ENCODE measurements around the gene ASMTL.

DNA sequence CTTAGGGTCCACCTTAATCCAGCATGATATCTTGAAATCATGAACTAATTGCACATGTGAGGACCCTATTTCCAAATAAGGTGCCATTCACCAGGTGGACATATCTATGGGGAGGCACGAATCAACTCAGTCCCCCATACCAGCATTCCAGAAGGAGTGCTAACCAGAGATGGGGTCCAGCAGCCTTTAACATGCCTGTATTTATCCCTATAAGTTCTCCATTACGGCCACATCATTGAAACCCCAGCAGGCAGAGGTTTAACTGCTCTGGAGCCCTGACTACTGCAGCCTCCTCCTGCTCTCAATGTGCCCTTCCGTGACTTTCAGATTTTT is 3.2 kb upstream of the ASMTL start:
- TF ChIP-seq CTCF (optimal IDR thresholded peaks at IDR 0.05 in 1 of 3, IDR thresholded peaks at IDR 0.05 in 1 of 3, conservative IDR thresholded peaks at IDR 0.05 in 1 of 3; ENCODE audit: extremely low read depth in 1 of 3, insufficient read depth in 2 of 3, low read length in 3 of 3) (no peak), EZH2 (IDR thresholded peaks at IDR 0.05; ENCODE audit: low read length) (no peak)
